ENCODE results near the gene LCE1E.

LCE1E gene

DNA sequence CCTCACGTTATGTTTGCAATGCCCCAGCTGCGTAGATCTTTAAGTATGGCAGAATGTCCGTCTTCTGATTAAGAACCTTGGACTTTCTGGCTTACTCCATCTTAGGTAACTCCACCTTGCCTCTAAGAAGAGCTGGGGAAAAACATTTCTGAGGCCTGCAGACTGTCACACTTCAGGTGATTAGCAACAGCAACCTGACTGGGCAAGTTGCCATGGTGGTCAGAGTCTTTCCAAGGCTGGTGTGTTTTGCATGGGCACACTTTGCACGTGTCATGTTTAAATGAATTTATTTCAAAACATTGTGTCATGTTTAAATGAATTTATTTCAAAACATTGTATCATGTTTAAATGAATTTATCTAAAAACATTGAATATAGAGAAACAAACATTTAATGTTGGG, 27.4 kb upstream of the LCE1E start:
- Histone ChIP-seq H3K27me3 (ENCODE audit: control insufficient read depth, insufficient read depth, low read length) (no peaks in the 10 kb centered on the region), H3K27ac (ENCODE audit: low read length) (no peak overlapping the region), H3K9me3 (ENCODE audit: control insufficient read depth, low read depth, low read length) (peaks cover 79% of the 10 kb centered on the region), H3K4me3 (ENCODE audit: low read length) (no peak overlapping the region), H3K4me1 (ENCODE audit: control insufficient read depth, low read depth, low read length) (no peaks in the 10 kb centered on the region), H3K9ac (ENCODE audit: low read length) (no peak overlapping the region), H3K36me3 (ENCODE audit: control insufficient read depth, low read depth, low read length) (no peaks in the 10 kb centered on the region)

GRCh38 chr1:152759453-152760173, 26.4 kb upstream of the LCE1E start:
- Histone ChIP-seq H3K4me1 (ENCODE audit: control insufficient read depth, low read depth, low read length) (no peaks in the 10 kb centered on the region), H3K27me3 (ENCODE audit: control insufficient read depth, insufficient read depth, low read length) (no peaks in the 10 kb centered on the region), H3K4me3 (ENCODE audit: low read length) (no peak overlapping the region), H3K9me3 (ENCODE audit: control insufficient read depth, low read depth, low read length) (peaks cover 79% of the 10 kb centered on the region), H3K27ac (ENCODE audit: low read length) (no peak overlapping the region), H3K9ac (ENCODE audit: low read length) (no peak overlapping the region), H3K36me3 (ENCODE audit: control insufficient read depth, low read depth, low read length) (no peaks in the 10 kb centered on the region)

- Histone ChIP-seq H3K9ac (ENCODE audit: low read length) (no peak overlapping the region), H3K36me3 (ENCODE audit: control insufficient read depth, low read depth, low read length) (no peaks in the 10 kb centered on the region), H3K27me3 (ENCODE audit: control insufficient read depth, insufficient read depth, low read length) (no peaks in the 10 kb centered on the region), H3K9me3 (ENCODE audit: control insufficient read depth, low read depth, low read length) (peaks cover 79% of the 10 kb centered on the region), H3K4me1 (ENCODE audit: control insufficient read depth, low read depth, low read length) (no peaks in the 10 kb centered on the region), H3K27ac (ENCODE audit: low read length) (no peak overlapping the region), H3K4me3 (ENCODE audit: low read length) (no peak overlapping the region)
Measured at GRCh38 chr1:152760551-152761190, 25.4 kb upstream of the LCE1E start.

DNA sequence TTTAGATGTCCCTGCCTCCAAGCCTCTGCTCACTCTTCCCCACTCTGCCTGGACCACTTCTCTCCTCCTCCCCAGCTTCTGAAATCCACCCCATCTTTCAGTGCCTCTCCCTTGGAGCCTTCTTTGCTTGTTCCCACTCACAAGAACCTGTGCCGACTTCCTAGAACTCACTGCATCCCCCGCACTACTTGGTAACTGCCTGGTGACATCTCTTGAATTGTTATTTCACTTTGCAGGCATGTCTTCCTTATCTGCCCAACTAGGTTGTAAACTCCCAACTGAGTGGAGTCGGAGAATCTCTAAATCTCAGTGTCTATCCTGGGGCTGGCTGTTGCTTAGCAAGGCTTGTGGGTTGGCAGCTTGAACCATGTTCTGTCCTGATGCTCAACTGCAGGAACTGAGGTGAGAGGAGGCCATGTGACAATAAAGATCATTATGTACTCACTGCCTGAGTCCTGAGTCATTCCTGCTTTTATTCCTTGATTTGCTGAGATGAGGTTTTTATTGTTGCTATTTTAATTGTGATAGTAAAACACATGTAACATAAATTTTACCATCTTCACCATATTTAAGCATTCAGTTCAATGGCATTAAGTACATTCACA, 24.3 kb upstream of the LCE1E start:
- Histone ChIP-seq H3K4me3 (ENCODE audit: low read length) (no peak overlapping the region), H3K27me3 (ENCODE audit: control insufficient read depth, insufficient read depth, low read length) (no peaks in the 10 kb centered on the region), H3K27ac (ENCODE audit: low read length) (no peak overlapping the region), H3K4me1 (ENCODE audit: control insufficient read depth, low read depth, low read length) (no peaks in the 10 kb centered on the region), H3K9ac (ENCODE audit: low read length) (no peak overlapping the region), H3K9me3 (ENCODE audit: control insufficient read depth, low read depth, low read length) (peaks cover 81% of the 10 kb centered on the region), H3K36me3 (ENCODE audit: control insufficient read depth, low read depth, low read length) (no peaks in the 10 kb centered on the region)

DNA sequence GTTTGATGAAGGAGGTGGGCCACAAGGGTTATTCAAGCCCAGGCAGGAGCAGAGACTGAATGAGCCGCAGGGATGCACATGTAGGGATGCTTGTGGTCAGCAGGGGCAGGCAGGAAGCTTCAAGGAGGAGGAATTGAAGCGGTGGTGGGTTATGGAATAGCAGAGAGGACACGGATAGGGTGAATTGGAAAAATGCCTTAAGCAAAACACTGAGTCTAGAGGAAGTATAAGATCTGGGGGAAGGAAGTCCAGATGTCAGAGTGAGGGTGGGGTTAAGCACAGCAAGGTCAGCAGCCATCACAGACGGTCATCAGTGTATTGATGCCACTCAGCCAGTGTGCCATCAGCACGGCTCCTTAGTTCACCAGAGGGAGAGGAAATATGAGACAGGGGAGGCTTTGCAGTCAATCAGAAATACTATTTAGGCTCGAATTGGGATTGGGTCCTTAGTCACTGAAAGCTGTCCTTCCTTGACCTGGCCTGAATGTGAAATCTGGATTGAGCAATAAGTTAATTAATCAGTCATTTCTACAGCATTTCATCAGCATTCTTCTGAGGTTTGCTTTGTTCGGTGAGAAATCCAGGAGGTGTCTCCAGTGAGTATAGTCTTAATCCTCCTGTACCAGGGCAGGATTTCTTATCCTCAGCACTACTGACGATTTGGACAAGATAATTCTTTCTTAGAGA, 17.1 kb upstream of the LCE1E start:
- Histone ChIP-seq H3K4me1 (ENCODE audit: control insufficient read depth, low read depth, low read length) (no peaks in the 10 kb centered on the region), H3K9ac (ENCODE audit: low read length) (no peak overlapping the region), H3K27ac (ENCODE audit: low read length) (no peak overlapping the region), H3K4me3 (ENCODE audit: low read length) (no peak overlapping the region), H3K36me3 (ENCODE audit: control insufficient read depth, low read depth, low read length) (no peaks in the 10 kb centered on the region), H3K9me3 (ENCODE audit: control insufficient read depth, low read depth, low read length) (peaks cover 70% of the 10 kb centered on the region), H3K27me3 (ENCODE audit: control insufficient read depth, insufficient read depth, low read length) (no peaks in the 10 kb centered on the region)

DNA sequence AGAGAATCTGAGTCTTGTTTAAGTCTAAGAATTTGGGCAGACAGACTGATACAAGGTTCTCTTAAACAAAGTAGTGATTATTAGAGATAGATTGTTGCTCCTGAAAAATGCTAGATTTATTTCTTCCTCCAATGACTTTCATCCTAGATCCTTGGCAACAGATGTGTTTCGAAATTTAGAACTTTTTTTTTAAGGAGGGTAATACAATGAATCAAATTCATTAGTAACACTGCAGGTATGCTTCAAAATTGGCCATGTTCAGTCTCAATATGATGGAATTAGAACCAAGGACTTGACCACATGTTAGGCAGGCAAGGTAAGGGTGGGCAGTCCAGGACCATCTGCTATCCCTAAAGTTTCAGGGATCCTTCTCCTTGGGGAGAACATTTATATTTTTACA, 15.6 kb upstream of the LCE1E start:
- no peaks in the 10 kb centered on the region for H3K4me1 ChIP-seq (ENCODE audit: control insufficient read depth, low read depth, low read length)
- H3K9me3 ChIP-seq (ENCODE audit: control insufficient read depth, low read depth, low read length), result peaks cover 68% of the 10 kb centered on the region
- no peak overlapping the region for H3K9ac ChIP-seq (ENCODE audit: low read length)

DNA sequence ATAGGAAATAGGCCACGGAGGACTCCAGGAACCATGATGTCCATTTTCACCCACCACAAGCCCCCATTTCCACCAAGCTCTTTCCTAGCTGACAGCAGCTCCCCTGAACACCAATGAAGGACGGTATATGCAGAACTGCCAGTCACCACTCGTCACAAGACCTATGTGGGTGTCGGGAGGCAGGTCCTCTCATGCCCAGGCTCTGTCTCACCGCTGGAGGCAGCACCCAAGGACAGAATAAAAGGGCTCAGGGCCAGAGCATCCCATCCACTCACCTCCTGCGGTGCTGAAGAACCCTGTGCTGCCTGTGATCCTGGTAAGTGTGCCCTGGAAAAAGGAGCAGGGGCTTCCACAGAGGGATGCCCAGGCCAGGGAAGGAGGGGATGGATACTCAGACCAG, 11.2 kb upstream of the LCE1E start, which contains the start of gene LCE1F:
TSS of gene LCE1F (plus strand) at position 266 of the 400 bp plus-strand sequence. CDS start 1,232 bp downstream, outside the sequence.
- no peaks in the 10 kb centered on the region for H3K4me1 ChIP-seq (ENCODE audit: control insufficient read depth, low read depth, low read length)
- H3K4me3 ChIP-seq (ENCODE audit: low read length), result no peak within 1 kb of the TSS
- H3K9me3 ChIP-seq (ENCODE audit: control insufficient read depth, low read depth, low read length), result peaks cover 65% of the 10 kb centered on the region
- H3K36me3 ChIP-seq (ENCODE audit: control insufficient read depth, low read depth, low read length), result no peaks in the 10 kb centered on the region
- H3K27me3 ChIP-seq (ENCODE audit: control insufficient read depth, insufficient read depth, low read length), result no peaks in the 10 kb centered on the region
- H3K9ac ChIP-seq (ENCODE audit: low read length), result no peak within 1 kb of the TSS
- no peak within 1 kb of the TSS for H3K27ac ChIP-seq (ENCODE audit: low read length)

More for the DNA sequence above, 15.6 kb upstream of the LCE1E start:
- no peaks in the 10 kb centered on the region for H3K27me3 ChIP-seq (ENCODE audit: control insufficient read depth, insufficient read depth, low read length)
- H3K36me3 ChIP-seq (ENCODE audit: control insufficient read depth, low read depth, low read length), result no peaks in the 10 kb centered on the region
- no peak overlapping the region for H3K27ac ChIP-seq (ENCODE audit: low read length)
- no peak overlapping the region for H3K4me3 ChIP-seq (ENCODE audit: low read length)

GRCh38 chr1:152776361-152776760, 9.7 kb upstream of the LCE1E start:
- Histone ChIP-seq H3K4me1 (ENCODE audit: control insufficient read depth, low read depth, low read length) (no peaks in the 10 kb centered on the region), H3K36me3 (ENCODE audit: control insufficient read depth, low read depth, low read length) (no peaks in the 10 kb centered on the region), H3K4me3 (ENCODE audit: low read length) (no peak overlapping the region), H3K9me3 (ENCODE audit: control insufficient read depth, low read depth, low read length) (peaks cover 60% of the 10 kb centered on the region), H3K27me3 (ENCODE audit: control insufficient read depth, insufficient read depth, low read length) (no peaks in the 10 kb centered on the region), H3K27ac (ENCODE audit: low read length) (no peak overlapping the region), H3K9ac (ENCODE audit: low read length) (no peak overlapping the region)

DNA sequence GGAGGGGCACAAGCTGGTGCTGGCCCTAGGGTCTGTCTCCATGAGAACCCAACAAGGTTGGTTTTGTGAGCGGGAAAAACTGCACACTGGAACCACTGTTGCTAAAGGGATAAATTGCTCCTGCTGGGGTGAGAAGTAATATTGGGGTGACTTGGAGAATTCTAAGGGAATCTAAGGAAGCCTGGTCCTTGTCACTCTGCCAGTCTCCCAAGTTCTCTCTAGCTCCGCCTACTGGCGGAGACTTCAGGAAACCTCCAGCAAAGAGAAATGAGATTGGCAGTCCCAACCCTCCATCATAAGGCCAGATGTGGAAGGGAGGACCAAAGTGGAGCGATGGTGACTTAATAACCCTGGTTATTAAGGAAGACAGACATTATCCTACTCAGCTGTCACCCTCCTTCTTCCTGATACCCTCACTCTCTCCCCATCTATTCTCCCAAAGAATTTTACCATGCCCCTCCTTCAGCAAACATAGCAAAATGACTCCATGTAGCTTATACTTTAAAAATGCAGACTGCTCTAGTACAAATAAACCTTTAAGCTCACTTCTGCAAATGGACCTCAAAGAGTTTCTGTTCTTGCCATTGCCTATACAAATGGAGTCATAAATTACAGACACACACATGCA, 8.4 kb upstream of the LCE1E start:
- Histone ChIP-seq H3K27ac (ENCODE audit: low read length) (no peak overlapping the region), H3K9me3 (ENCODE audit: control insufficient read depth, low read depth, low read length) (peaks cover 63% of the 10 kb centered on the region)

GRCh38 chr1:152783095-152783494, 3.0 kb upstream of the LCE1E start:
- Histone ChIP-seq H3K4me1 (ENCODE audit: control insufficient read depth, low read depth, low read length) (no peaks in the 10 kb centered on the region), H3K4me3 (ENCODE audit: low read length) (no peak overlapping the region), H3K27me3 (ENCODE audit: control insufficient read depth, insufficient read depth, low read length) (no peaks in the 10 kb centered on the region), H3K27ac (ENCODE audit: low read length) (no peak overlapping the region), H3K9me3 (ENCODE audit: control insufficient read depth, low read depth, low read length) (peaks cover 64% of the 10 kb centered on the region), H3K9ac (ENCODE audit: low read length) (no peak overlapping the region), H3K36me3 (ENCODE audit: control insufficient read depth, low read depth, low read length) (no peaks in the 10 kb centered on the region)

More for the DNA sequence above, 8.4 kb upstream of the LCE1E start:
- no peaks in the 10 kb centered on the region for H3K27me3 ChIP-seq (ENCODE audit: control insufficient read depth, insufficient read depth, low read length)
- H3K36me3 ChIP-seq (ENCODE audit: control insufficient read depth, low read depth, low read length), result no peaks in the 10 kb centered on the region
- no peak overlapping the region for H3K9ac ChIP-seq (ENCODE audit: low read length)
- H3K4me3 ChIP-seq (ENCODE audit: low read length), result no peak overlapping the region
- H3K4me1 ChIP-seq (ENCODE audit: control insufficient read depth, low read depth, low read length), result no peaks in the 10 kb centered on the region

- H3K9ac ChIP-seq (ENCODE audit: low read length), result no peak overlapping the region
- no peaks in the 10 kb centered on the region for H3K4me1 ChIP-seq (ENCODE audit: control insufficient read depth, low read depth, low read length)
- H3K9me3 ChIP-seq (ENCODE audit: control insufficient read depth, low read depth, low read length), result peaks cover 69% of the 10 kb centered on the region
- H3K36me3 ChIP-seq (ENCODE audit: control insufficient read depth, low read depth, low read length), result no peaks in the 10 kb centered on the region
- H3K4me3 ChIP-seq (ENCODE audit: low read length), result no peak overlapping the region
- no peak overlapping the region for H3K27ac ChIP-seq (ENCODE audit: low read length)
- H3K27me3 ChIP-seq (ENCODE audit: control insufficient read depth, insufficient read depth, low read length), result no peaks in the 10 kb centered on the region
Measured at GRCh38 chr1:152795686-152796085, 9.6 kb downstream of the LCE1E start.

Measured in iPS-18a (cell line).